ENCODE results near the gene SS18L1.

DNA sequence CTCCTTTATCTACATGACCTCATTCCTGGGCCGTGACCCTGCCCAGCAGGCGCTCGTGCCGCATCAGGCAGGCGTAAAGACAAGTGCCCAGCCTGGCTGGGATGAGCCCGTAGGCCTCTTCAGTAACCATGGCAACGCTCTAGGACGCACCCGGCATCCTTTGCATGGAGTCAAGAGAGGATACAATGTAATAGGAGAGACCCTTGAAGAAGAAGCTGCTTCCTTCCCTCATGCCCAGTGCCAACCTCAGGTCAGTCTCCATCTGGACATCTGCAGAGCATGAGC lies 26.3 kb upstream of the SS18L1 start:
- TF ChIP-seq, protein P1, sequence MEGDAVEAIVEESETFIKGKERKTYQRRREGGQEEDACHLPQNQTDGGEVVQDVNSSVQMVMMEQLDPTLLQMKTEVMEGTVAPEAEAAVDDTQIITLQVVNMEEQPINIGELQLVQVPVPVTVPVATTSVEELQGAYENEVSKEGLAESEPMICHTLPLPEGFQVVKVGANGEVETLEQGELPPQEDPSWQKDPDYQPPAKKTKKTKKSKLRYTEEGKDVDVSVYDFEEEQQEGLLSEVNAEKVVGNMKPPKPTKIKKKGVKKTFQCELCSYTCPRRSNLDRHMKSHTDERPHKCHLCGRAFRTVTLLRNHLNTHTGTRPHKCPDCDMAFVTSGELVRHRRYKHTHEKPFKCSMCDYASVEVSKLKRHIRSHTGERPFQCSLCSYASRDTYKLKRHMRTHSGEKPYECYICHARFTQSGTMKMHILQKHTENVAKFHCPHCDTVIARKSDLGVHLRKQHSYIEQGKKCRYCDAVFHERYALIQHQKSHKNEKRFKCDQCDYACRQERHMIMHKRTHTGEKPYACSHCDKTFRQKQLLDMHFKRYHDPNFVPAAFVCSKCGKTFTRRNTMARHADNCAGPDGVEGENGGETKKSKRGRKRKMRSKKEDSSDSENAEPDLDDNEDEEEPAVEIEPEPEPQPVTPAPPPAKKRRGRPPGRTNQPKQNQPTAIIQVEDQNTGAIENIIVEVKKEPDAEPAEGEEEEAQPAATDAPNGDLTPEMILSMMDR (IDR thresholded peaks at IDR 0.05) = no peak
- TF ChIP-seq POLR2A (IDR thresholded peaks at IDR 0.05) = no peak

Data from uterus (tissue), 2 donors.